T1000 (cell line): Measurements from ENCODE around the gene TMED6.
A peak's percentile ranks its signal among the peaks of the same experiment; 100 is the strongest.
"Not testable (repeated sequence)": the region's sequence is repeated elsewhere in the genome, so short reads cannot be mapped to it uniquely, and the experiment has no call there.

Source experiments
- DNase-seq: peaks from one replicate; lab custom pipeline; 2025; ENCODE audit warnings: mixed read lengths; lab: John Stamatoyannopoulos, UW

The TMED6 gene

DNA sequence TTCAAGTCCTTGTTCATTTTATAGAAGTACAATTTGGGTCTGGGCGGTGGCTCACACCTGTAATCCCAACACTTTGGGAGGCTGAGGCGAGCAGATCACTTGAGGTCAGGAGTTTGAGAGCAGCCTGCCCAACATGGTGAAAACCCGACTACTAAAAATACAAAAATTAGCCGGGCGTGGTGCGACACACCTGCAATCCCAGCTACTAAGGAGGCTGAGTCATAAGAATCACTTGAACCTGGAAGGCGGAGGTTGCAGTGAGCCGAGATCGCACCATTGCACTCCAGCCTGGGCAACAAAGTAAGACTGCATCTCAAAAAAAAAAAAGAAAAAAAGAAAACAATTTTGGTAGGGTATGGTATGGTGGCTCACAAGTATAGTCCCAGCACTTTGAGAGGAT is 8.5 kb upstream of the TMED6 start:
- DNase-seq, result not testable (repeated sequence)

DNA sequence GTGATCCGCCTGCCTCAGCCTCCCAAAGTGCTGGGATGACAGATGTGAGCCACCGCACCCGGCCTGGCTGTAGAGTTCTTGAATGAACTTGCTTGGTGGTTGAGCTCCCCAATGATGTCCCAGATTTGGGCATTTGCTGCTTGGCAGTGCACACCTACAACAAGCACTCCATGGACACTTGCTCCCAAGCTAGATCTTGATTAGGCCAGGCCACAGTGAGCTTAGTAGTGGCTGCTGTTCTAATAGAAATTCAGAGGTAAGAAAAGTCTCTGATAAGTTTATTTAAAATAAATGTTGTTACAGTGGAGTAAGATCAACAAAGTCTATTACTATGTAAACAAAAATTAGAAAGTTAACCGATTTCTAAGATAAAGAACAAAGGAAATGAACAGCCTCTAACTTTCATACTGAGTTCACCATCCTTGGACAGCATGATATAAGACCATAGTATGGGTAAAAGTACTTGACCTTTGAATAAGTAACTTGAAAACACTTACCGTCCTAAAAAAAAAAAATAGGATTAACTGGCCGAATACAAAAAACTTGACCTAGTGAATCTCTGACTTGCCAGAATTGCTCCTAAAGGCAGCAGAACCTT is 951 bp downstream of the TMED6 start:
- DNase-seq, result no peak

DNA sequence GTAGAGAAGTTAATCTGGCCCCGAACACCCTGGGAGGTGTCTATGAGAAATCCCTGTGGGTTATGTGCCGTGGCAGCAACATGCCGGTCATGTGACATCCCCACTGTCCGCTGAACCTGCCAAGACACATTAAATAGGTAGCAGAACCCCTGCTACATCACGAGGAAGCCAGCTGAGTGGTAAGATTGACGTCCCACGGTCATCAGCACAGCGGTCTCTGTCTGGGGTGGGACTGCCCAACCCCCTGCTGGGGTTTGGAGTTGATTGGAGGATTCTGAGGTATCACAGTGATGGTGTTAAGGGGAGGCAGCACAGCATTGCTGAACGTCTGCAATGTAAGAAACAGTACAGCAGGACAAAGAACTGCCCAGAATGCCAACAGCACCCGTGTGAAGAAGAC is 2.0 kb downstream of the TMED6 start:
- DNase-seq, result no peak

DNA sequence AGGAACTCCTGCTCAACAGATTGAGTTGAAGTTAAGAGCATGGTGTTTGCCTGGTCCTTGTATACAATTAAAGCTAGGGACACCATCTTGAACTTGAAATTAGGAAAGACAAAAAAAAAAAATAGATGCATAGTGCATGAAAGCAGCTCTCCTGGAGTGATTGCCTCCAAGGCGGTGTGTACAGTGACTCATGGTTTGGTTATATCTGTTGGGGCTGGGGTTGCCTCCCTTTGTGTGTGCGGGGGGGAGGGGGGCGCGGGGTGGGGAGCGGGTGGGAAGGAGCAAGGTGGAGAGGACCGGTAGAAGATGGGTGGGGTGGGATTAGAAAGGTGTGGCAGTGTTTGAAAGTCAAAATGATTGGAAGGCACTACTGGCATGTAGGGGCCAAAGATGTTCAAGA is 3.4 kb downstream of the TMED6 start:
- DNase-seq, result no peak

DNA sequence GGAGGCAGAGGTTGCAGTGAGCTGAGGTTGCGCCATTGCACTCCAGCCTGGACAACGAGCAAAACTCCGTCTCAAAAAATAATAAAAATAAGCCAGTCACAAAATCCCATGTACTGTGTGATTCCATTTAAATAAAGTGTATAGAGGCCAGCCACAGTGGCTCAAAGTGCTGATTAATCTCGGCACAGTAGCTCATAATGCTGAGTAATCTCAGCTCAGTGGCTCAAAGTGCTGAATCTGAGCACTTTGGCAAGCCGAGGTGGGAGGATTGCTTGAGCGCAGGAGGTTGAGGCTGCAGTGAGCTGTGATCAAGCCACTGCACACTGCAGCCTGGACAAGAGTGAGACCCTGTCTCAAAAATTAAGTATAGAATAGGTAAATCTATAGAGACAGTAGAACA is 4.9 kb downstream of the TMED6 start:
- no peak for DNase-seq

- DNase-seq, result no peak
These were observed 5.7 kb downstream of the TMED6 start for GRCh38 chr16:69345923-69346322.

DNA sequence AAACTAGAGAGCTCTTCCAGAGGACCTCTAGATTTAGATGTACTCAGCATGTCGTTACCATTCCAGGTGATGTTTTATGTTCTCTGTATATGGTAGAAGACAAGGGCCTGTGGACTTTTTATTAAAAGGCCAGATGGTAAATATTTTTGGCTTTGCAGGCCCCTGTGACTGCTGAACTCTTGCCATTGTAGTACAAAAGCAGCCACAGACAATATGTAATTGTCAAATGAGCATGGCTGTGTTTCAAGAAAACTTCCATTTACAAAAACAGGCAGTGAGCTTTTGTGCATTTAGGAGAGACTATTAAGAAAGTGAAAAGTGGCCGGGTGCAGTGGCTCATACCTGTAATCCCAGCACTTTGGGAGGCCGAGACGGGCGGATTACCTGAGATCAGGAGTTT is 7.4 kb downstream of the TMED6 start:
- DNase-seq, result no peak

DNA sequence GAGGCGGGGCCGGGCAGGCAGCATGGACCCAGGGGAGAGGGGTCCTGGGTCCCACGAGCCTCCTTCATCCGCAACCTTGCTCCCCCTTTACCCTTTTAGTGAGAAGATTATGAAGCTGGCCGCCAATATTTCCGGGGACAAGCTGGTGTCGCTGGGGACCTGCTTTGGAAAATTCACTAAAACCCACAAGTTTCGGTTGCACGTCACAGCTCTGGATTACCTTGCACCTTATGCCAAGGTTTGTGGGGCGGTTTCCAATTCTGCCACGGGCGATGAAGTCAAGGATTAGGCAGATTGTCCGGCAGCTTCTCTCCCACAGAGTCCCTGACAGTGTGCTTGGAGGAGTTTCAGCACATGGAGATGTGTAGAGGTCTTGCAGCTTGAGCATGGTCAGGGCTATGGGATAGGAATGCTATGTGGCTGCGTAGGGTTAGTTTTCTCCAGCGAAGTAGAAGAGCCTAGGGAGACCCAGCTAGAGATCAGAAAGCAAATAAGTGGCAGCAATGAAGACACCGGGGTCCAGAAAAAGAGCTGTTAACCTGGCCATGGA is 11.4 kb downstream of the TMED6 start:
- no peak for DNase-seq

DNA sequence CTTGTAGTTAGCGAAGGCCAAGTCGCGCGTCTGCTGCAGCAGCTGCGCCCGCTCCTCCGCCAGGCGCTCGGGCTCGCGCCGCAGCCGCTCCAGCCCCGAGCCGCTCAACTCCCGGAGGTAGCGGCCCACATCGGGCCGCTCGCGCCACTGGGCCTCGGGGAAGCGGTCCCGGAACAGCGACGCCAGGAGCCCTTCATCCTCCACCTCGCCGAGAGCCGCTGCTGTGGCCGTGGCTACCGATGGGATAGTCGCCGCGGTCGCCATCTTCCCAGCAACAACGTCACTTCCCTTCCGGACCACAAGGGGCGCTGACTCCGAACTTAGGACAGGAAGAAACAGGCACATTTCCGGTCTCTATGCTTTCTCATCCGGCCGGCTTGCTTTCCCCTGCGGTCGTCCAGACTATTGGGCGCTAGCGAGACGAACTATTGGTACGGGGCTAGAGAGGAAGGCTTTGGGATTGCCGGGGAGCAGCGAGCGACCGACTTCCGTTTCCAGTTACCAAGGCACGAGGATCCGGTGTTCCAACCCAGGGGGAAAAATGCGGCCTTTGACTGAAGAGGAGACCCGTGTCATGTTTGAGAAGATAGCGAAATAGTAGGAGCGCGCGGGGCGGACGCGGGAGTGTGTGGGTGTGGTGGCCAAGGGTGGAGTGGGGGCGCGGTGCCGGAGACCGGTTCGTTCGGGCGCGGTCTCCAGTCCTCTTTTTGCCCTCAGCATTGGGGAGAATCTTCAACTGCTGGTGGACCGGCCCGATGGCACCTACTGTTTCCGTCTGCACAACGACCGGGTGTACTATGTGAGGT is 12.1 kb downstream of the TMED6 start, which contains the start of the genes COG8 and NIP7:
COG8 (minus strand) TSS at position 276 of the 806 bp plus-strand sequence; CDS start at position 264, 12 bp downstream.
NIP7 (plus strand) TSS at position 484 of the 806 bp plus-strand sequence; CDS start at position 542, 58 bp downstream.
- peak; percentile 89 for DNase-seq

DNA sequence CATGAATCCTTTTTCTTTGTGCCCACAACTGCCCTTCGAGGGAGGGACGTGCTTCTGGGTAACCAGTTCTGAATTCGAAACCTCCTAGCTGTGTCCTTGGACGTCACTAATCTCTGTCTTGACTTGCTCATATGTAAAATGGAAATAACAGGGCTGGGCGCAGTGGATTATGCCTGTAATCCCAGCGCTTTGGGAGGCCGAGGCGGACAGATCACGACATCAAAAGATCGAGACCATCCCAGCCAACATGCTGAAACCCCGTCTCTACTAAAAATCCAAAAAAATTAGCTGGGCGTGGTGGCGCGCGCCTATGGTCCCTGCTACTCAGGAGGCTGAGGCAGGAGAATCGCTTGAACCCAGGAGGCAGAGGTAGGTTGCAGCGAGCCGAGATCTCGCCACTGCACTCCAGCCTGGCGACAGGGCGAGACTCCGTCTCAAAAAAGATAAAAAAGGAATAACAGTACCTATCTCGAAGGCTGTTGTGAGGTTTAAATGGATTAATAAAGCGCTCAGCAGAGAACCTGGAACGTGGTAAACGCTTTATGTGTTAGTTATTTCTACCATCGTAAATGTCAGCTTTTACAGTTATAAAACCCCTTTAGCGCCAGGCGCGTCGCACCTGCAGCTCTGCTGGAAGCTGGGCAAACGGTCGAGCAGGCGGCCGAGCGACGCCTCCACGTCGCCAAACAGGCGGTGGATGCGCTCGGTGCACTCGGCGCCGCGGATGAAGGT is 12.9 kb downstream of the TMED6 start:
- DNase-seq, result no peak

DNA sequence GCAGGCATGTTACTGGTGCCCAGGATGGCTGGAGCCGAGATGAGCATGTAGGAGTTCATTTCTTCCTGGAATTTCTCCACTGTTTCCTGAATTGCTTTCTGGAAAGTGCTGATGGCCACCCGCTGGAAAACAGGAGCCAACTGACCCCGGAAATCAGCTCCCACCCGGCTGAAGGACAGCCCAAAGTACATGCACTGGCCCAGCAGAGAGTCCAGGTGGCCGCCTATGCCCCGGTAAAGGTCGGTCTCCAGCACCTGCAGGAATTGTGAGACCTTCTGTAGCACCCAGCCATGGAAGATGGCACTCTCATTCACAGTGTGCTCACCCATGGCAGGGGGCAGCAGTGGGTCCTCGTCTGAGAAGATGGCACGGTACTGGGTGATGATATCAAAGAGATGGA is 16.9 kb downstream of the TMED6 start:
- DNase-seq, result no peak

GRCh38 chr16:69330286-69331109 is 21.1 kb downstream of the TMED6 start, which contains the start of gene PDF:
Gene PDF (minus strand): TSS chr16:69330588. CDS start chr16:69330570, 18 bp downstream.
- peak; percentile 79 for DNase-seq

- no peak for DNase-seq
These were observed 22.0 kb downstream of the TMED6 start for GRCh38 chr16:69329369-69330285.

DNA sequence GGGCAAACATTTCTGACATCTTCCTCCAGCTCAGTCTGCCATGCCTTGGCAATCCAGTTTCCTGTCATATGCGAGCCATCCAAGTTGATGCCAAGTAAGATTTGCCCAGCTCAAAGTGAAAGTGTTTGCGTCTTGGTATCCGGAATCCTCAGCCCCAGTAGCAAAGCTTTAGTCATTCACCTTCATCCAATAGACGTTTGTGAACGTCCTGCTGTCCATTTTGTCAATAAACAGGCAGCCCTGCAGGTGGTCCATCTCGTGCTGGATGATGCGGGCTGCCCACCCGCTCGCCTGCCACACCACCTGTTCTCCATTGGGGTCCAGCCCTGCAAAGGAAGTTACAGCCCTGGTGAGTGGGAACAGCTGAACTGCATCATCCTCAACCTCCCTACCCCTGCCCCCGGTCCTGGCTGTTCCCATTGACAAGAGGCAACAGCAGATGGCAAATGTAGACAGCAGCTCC is 22.7 kb downstream of the TMED6 start:
- no peak for DNase-seq

GRCh38 chr16:69327585-69328310 is 23.8 kb downstream of the TMED6 start:
- DNase-seq, result no peak

DNA sequence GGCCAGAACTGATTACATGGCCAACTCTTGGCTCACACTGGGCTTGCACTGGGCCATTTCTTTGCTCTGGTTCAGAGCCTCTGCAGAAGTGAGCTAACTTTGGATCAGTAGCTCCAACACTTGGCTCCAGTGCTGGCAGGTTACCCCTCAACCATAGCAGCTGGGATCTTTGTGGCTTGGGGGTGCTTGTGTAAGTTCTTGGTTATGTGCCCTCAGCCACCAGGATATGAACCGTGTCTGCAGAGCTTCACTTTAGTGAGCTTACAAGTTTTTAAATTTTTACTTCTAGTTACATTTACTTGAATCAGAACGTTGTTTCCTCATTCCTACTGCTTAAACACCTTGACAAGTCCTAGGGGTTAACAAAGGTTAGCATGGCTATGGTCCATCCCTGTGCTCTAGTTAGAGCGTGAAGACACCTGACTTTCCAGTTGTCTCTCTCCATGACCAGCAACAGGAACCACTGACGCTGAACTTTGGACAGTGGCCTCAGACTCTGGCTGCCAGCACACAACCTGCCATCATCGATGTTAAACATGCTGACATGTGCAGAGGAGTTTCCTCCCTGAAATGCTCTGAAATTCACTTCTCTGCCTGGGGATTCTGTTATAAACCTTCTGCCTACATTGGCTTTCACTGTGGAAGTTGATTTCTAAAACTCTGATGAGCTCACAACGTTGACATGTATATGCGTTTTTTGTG is 25.3 kb downstream of the TMED6 start:
- DNase-seq, result no peak

DNA sequence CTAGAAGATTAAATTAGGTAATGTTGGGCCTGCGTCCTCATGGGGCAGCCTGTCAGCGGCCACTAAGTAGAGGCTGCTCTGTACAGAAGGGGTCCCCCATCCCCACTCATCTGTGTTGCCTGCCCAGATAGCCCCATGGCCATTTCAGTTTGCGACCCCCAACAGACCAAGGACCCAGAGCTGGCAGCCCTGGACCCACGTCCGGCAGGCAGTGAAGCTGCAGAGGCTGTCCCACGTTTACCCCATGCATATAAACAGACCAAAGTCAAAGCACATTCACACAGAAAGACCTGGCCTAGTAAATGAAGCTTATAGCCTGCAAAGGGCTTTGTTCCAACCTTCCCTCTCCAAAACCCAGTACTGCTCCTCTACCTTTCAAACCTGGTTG is 25.8 kb downstream of the TMED6 start:
- no peak for DNase-seq

DNA sequence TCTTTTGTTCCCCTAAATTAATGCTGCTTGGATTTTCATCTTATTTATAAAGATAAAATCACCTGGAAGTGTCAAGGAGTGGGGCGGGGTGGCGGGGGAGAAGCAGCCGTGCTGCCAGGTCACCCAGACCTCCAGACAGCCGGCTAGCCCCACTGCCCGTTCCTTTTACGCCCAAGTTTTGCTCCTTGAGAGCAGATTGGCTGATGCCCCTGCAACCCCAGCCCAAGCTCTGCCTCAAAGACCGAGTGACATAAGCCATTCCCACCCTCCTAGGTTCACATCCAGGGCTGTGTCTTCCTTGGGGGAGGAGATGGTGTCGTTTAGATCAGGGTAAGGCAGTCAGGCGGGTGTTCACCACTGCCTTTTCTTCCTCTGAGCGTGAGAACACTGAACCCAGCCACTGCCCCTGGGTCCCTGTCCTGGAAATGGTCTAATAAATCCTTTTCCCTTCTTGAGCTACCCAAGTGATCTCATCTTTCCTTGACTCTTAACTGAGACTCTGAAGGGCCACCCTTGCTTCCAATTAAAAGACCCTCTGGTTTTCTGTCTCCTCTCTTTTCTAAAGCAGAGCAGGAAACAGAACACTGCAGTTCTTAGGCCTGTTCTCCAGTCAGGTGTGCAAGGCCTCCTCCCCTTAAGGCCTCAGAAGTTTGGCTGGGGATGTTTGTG is 26.9 kb downstream of the TMED6 start:
- DNase-seq, result no peak
